ENCODE results near the gene SLC1A2. TPM values are rescaled to one million over a fixed set of nuclear protein-coding genes. Genes with fewer than 3 reads are reported as not detected.

Gene SLC1A2
- total and polyA plus RNA-seq, 2 of the 4 experiments (the other 2 are of a cell fraction), result 0.15 to 0.54 TPM

DNA sequence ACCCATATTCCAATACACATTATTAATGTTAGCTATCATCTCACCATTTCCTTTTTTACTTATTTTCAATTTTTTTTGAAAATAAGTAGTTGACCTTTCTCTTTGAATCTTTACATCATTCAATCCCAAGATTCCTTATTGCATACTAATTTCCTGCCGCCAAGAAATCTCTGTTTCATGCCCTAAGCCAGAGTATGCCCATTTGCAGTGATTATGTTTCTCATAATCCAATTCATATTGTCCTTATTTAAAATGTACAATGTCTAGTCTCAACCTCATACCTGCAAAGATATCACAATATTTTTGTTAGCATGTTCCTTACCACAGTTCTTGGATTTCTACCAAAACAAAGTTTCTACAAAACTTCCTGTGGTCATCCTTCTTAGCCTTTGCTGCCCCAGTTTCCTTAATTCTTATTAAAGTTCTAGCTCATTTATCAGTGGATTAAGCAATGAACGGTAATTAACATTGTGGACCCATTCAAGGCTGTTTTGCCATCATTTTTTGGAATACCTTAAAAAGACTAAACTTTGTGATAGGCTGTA lies 205.1 kb downstream of the SLC1A2 start:
- H3K4me2 ChIP-seq (ENCODE audit: low read depth, low read length), result peak overlapping the region; percentile 0; the same call in 1 of the 2 replicates
- H3K79me1 ChIP-seq (ENCODE audit: low read depth in 1 of 2, low read length in 2 of 2), result peaks cover 36 to 62% of the 10 kb centered on the region in 2 experiments
- H3K9me3 ChIP-seq (ENCODE audit: control insufficient read depth, insufficient read depth, low read length), result peaks cover 6% of the 10 kb centered on the region; the same call in 1 of the 2 replicates
- 60% methylated on average over 1 of the region's 2 CpGs; no CpG with 5 or more reads in 1 of the 2 experiments for WGBS, 2 experiments (ENCODE audit: extremely low coverage in 2 of 2, insufficient read length in 1 of 2)
- dilution Hi-C loops (cut with HindIII; ENCODE audit: low sequenced_read_pairs, unreplicated experiment) (no loop called here), intact Hi-C loops (cut with micrococcal nuclease) (loop anchor here (5.0 kb wide), 1 partner anchor 287 kb away; no protein-coding TSS in a partner anchor), in situ Hi-C loops (cut with MboI; ENCODE audit: low sequenced_read_pairs) (no loop called here)
- H4K91ac ChIP-seq (ENCODE audit: insufficient read depth, low read depth, low read length), result no peak overlapping the region
- H4K5ac ChIP-seq (ENCODE audit: low read depth, low read length), result peak overlapping the region; percentile 4; the same call in 1 of the 2 replicates
- peak overlapping the region; percentile 51; the same call in 1 of the 2 replicates for H3K18ac ChIP-seq (ENCODE audit: low read depth, low read length)
- BruUV-seq (replicated peaks), result no TSS peak
- H3K14ac ChIP-seq (replicated peaks; ENCODE audit: low read depth, low read length), result peak overlapping the region; percentile 61; the same call in 1 of the 2 replicates
- no peak overlapping the region for H2BK15ac ChIP-seq (ENCODE audit: low read depth, low read length)
- no peak overlapping the region for H2AK5ac ChIP-seq (ENCODE audit: low read depth, low read length)
- no peaks in the 10 kb centered on the region for H3K27me3 ChIP-seq (ENCODE audit: control insufficient read depth, insufficient read depth, low read length)
- H3K36me3 ChIP-seq (ENCODE audit: control insufficient read depth, insufficient read depth, low read length), result peaks cover 48% of the 10 kb centered on the region
- H3K9ac ChIP-seq (ENCODE audit: low read depth, low read length), result no peak overlapping the region
- DNase-seq (no peak), ATAC-seq (ENCODE audit: low read depth) (no peak)
- H4K20me1 ChIP-seq (ENCODE audit: insufficient read depth, low read length), result peaks cover 9% of the 10 kb centered on the region; the same call in 1 of the 2 replicates
- H3K9me1 ChIP-seq (ENCODE audit: insufficient read depth, low read length), result peaks cover 10% of the 10 kb centered on the region
- 0 out of 2 replicates have a peak overlapping the region, but pooled peaks have one; percentile 9 for H3K27ac ChIP-seq (ENCODE audit: insufficient read depth, low read length)
- no peak overlapping the region for H2AK9ac ChIP-seq (replicated peaks; ENCODE audit: low read depth, low read length, poor library complexity)
- H4K8ac ChIP-seq (ENCODE audit: low read depth in 2 of 2, low read length in 2 of 2), result peak overlapping the region in 1 of 2 experiments; percentile 67; a peak in 1 of 4 replicates
- peak overlapping the region; percentile 44; the same call in 1 of the 2 replicates for H2BK120ac ChIP-seq (ENCODE audit: low read depth, low read length)
- peaks cover 37% of the 10 kb centered on the region for H3K4me1 ChIP-seq (ENCODE audit: control insufficient read depth, insufficient read depth, low read length)
- POLR2A ChIA-PET (ENCODE audit: unreplicated experiment), result interaction anchor here (0.6 kb wide), 1 partner anchor 1478 kb away, joined by 8 read pairs; no protein-coding TSS in a partner anchor
- no peak overlapping the region for H3K4me3 ChIP-seq (ENCODE audit: insufficient read depth, low read depth, low read length)
- no peak overlapping the region for H2AFZ ChIP-seq (replicated peaks; ENCODE audit: low read length, poor library complexity)
- CTCF ChIA-PET, result interaction anchor here (0.7 kb wide), 1 partner anchor 271 kb away, joined by 6 read pairs; no protein-coding TSS in a partner anchor
- no peak overlapping the region; the same call in 1 of the 2 replicates for H2BK20ac ChIP-seq (ENCODE audit: low read depth, low read length)
- H2BK5ac ChIP-seq (ENCODE audit: low read depth, low read length, poor library complexity, severe bottlenecking), result peak overlapping the region; percentile 93
- no peak overlapping the region; the same call in 1 of the 2 replicates for H3K4ac ChIP-seq (ENCODE audit: low read depth, low read length)
- H3K56ac ChIP-seq (ENCODE audit: extremely low read depth, insufficient read depth, low read length), result peak overlapping the region; percentile 19; the same call in 1 of the 2 replicates
- no peak overlapping the region for H3K23ac ChIP-seq (ENCODE audit: low read depth, low read length)
- no peak for TF ChIP-seq NFE2L2 (IDR thresholded peaks at IDR 0.05; ENCODE audit: low read depth, low read length)
- TF ChIP-seq SMC3 (IDR thresholded peaks at IDR 0.05; ENCODE audit: low read depth, low read length), result no peak
- TF ChIP-seq RFX5 (IDR thresholded peaks at IDR 0.05; ENCODE audit: low read depth, low read length), result no peak
- TF ChIP-seq POLR2A (IDR thresholded peaks at IDR 0.05; ENCODE audit: low read depth, low read length), result no peak
- no peak for TF ChIP-seq CEBPB (IDR thresholded peaks at IDR 0.05; ENCODE audit: low read depth, low read length)
- no peak for TF ChIP-seq RAD21 (IDR thresholded peaks at IDR 0.05; ENCODE audit: low read length)
- no peak for TF ChIP-seq MAZ (IDR thresholded peaks at IDR 0.05; ENCODE audit: borderline replicate concordance, low read depth, low read length)
- no peak for TF ChIP-seq MXI1 (IDR thresholded peaks at IDR 0.05; ENCODE audit: borderline replicate concordance, low read depth, low read length)
- TF ChIP-seq ELK1 (IDR thresholded peaks at IDR 0.05; ENCODE audit: borderline replicate concordance, low read depth, low read length), result no peak
- no peak for TF ChIP-seq BHLHE40 (IDR thresholded peaks at IDR 0.05; ENCODE audit: low read depth, low read length)
- TF ChIP-seq USF2 (IDR thresholded peaks at IDR 0.05; ENCODE audit: low read depth, low read length), result no peak
- no peak for TF ChIP-seq CHD1 (IDR thresholded peaks at IDR 0.05; ENCODE audit: low read depth, low read length)
- TF ChIP-seq MAFK (IDR thresholded peaks at IDR 0.05; ENCODE audit: low read depth, low read length), result no peak
- TF ChIP-seq CTCF (conservative IDR thresholded peaks at IDR 0.05; ENCODE audit: low read depth, low read length), result no peak
- TF ChIP-seq FOS (IDR thresholded peaks at IDR 0.05; ENCODE audit: low read depth, low read length), result no peak

Data from IMR-90 (cell line).